ENCODE data around the gene AGPAT4. TPM values are rescaled to one million over a fixed set of nuclear protein-coding genes. Genes with fewer than 3 reads are reported as not detected.

The AGPAT4 gene
- total RNA-seq, 1 experiment from 2014 or later, result 15.5 TPM

DNA sequence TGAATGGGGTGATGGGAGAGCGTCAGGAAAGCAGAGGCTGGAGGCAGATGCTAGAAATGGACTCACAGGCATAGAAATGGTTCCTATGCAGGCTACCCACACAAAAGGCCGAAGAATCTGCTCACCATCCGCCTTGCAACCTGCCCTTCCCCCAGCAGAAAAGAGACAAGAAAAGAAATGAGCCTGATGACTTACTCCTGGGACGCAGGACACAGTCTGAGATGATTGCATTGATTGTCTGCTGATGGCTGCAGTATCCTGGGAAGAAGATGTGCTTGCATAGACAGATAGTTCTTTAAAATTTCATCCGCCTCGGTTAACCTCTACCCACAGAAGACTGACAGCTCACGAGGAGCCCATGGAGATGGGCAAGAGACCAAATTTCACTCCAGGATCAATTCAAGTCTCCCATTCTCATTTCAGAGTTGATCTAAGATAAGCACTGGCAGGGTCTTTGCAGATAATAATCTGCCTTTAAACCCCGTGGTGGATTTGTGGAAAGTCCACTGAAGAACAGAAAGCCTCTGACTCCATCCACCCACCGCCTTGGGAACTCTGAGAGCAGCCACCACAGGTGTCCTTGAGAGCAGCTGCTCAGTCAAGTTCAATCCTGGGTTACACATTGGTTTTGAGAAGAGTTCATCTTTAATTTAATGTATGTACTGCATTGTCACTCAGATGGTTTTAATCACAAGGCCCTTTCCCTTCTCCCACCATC lies 7.2 kb downstream of the AGPAT4 start:
- Histone ChIP-seq H3K9me2 (ENCODE audit: insufficient read depth) (no peaks in the 10 kb centered on the region), H3K4me1 (ENCODE audit: control insufficient read depth in 1 of 2, insufficient read depth in 2 of 2, low read length in 2 of 2) (peaks cover 0 to 27% of the 10 kb centered on the region in 2 experiments; a peak in 2 of 4 replicates), H4K20me1 (ENCODE audit: insufficient read depth) (no peaks in the 10 kb centered on the region; the same call in 1 of the 2 replicates), H3K9me3 (ENCODE audit: control insufficient read depth in 1 of 2, insufficient read depth in 1 of 2, low read depth in 1 of 2, low read length in 2 of 2) (no peaks in the 10 kb centered on the region), H3K36me3 (ENCODE audit: control insufficient read depth in 1 of 2, insufficient read depth in 2 of 2, low read length in 2 of 2) (no peaks in the 10 kb centered on the region), H3K4me3 (replicated peaks in 1 of 2; ENCODE audit: low read depth in 1 of 2, low read length in 2 of 2) (no peak overlapping the region), H3K9ac (ENCODE audit: low read length) (no peak overlapping the region), H3K27me3 (ENCODE audit: insufficient read depth, low read length) (no peaks in the 10 kb centered on the region), H2AFZ (ENCODE audit: low read depth, low read length, poor library complexity, severe bottlenecking) (no peak overlapping the region), H3K27ac (ENCODE audit: low read depth, low read length) (no peak overlapping the region), H3K79me2 (ENCODE audit: insufficient read depth, low read length) (no peaks in the 10 kb centered on the region), H3K4me2 (ENCODE audit: low read length) (peak overlapping the region; percentile 15; the same call in 1 of the 2 replicates)
- DNase-seq (ENCODE audit: low read depth, low spot score) (no peak), ATAC-seq (no peak)
- ChIA-PET RAD21 (ENCODE audit: low non-redundant PET in 1 of 2, low total read pairs in 2 of 2, uncharacterized antibody in 2 of 2, unreplicated experiment in 2 of 2) (no interaction called here), CTCF (no interaction called here), POLR2A (no interaction called here)
- intact Hi-C loops (cut with micrococcal nuclease), result no loop called here
- TF ChIP-seq EGR1 (IDR thresholded peaks at IDR 0.05; ENCODE audit: low read depth) (no peak), CBX3 (IDR thresholded peaks at IDR 0.05; ENCODE audit: low read depth) (no peak), SRF (IDR thresholded peaks at IDR 0.05; ENCODE audit: low read depth) (no peak), FOSL1 (IDR thresholded peaks at IDR 0.05; ENCODE audit: low read depth) (no peak), ZFX (IDR thresholded peaks at IDR 0.05) (no peak), POLR2AphosphoS5 (IDR thresholded peaks at IDR 0.05; ENCODE audit: low read depth, low read length) (no peak), SIN3A (IDR thresholded peaks at IDR 0.05; ENCODE audit: low read depth) (no peak), ELF1 (IDR thresholded peaks at IDR 0.05; ENCODE audit: borderline replicate concordance, low read depth) (no peak)
- TF ChIP-seq, protein P1, sequence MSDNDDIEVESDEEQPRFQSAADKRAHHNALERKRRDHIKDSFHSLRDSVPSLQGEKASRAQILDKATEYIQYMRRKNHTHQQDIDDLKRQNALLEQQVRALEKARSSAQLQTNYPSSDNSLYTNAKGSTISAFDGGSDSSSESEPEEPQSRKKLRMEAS (IDR thresholded peaks at IDR 0.05), result no peak
- BruUV-seq (replicated peaks), result no TSS peak

DNA sequence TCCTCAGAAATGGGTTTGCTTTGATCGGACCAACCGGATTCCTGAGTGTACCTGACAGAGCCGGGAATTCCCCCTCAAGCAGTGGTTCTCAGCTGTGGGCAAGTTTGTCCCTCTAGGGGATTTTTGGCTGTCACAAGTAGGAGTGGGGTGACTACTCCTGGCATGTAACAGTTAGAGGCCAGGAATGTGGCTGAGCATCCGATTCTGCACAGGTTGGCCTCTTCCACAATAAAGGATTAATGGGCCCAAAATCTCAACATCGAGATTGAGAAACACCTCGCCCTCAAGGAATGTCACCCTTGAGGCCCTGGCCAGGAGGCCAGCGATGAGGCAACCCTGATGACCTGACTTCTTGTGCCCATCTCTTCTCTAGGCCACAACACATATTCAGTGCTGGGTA lies 7.9 kb downstream of the AGPAT4 start:
- ChIA-PET RAD21 (ENCODE audit: low non-redundant PET in 1 of 2, low total read pairs in 2 of 2, uncharacterized antibody in 2 of 2, unreplicated experiment in 2 of 2) (no interaction called here), CTCF (no interaction called here), POLR2A (no interaction called here)
- DNase-seq (ENCODE audit: low read depth, low spot score) (no peak), ATAC-seq (peak; percentile 30; the same call in 1 of the 2 replicates)
- Histone ChIP-seq H3K79me2 (ENCODE audit: insufficient read depth, low read length) (no peaks in the 10 kb centered on the region), H4K20me1 (ENCODE audit: insufficient read depth) (no peaks in the 10 kb centered on the region; the same call in 1 of the 2 replicates), H2AFZ (ENCODE audit: low read depth, low read length, poor library complexity, severe bottlenecking) (no peak overlapping the region), H3K9me2 (ENCODE audit: insufficient read depth) (no peaks in the 10 kb centered on the region), H3K36me3 (ENCODE audit: control insufficient read depth in 1 of 2, insufficient read depth in 2 of 2, low read length in 2 of 2) (no peaks in the 10 kb centered on the region), H3K4me3 (replicated peaks in 1 of 2; ENCODE audit: low read depth in 1 of 2, low read length in 2 of 2) (no peak overlapping the region), H3K4me1 (ENCODE audit: control insufficient read depth in 1 of 2, insufficient read depth in 2 of 2, low read length in 2 of 2) (peaks cover 0 to 26% of the 10 kb centered on the region in 2 experiments; a peak in 2 of 4 replicates), H3K27me3 (ENCODE audit: insufficient read depth, low read length) (no peaks in the 10 kb centered on the region), H3K27ac (ENCODE audit: low read depth, low read length) (no peak overlapping the region), H3K9ac (ENCODE audit: low read length) (no peak overlapping the region), H3K4me2 (ENCODE audit: low read length) (peak overlapping the region; percentile 15; the same call in 1 of the 2 replicates), H3K9me3 (ENCODE audit: control insufficient read depth in 1 of 2, insufficient read depth in 1 of 2, low read depth in 1 of 2, low read length in 2 of 2) (no peaks in the 10 kb centered on the region)
- no TSS peak for BruUV-seq (replicated peaks)
- TF ChIP-seq EZH2phosphoT487 (IDR thresholded peaks at IDR 0.05; ENCODE audit: borderline replicate concordance) (no peak), JUND (IDR thresholded peaks at IDR 0.05) (no peak), ZNF274 (IDR thresholded peaks at IDR 0.05; ENCODE audit: low read depth, low read length) (no peak), EZH2 (IDR thresholded peaks at IDR 0.05) (no peak), CEBPB (IDR thresholded peaks at IDR 0.05; ENCODE audit: low read depth) (no peak), ZFX (IDR thresholded peaks at IDR 0.05) (no peak), ELF1 (IDR thresholded peaks at IDR 0.05; ENCODE audit: borderline replicate concordance, low read depth) (no peak), POLR2AphosphoS5 (IDR thresholded peaks at IDR 0.05; ENCODE audit: low read depth, low read length) (no peak)
- TF ChIP-seq, protein P2, sequence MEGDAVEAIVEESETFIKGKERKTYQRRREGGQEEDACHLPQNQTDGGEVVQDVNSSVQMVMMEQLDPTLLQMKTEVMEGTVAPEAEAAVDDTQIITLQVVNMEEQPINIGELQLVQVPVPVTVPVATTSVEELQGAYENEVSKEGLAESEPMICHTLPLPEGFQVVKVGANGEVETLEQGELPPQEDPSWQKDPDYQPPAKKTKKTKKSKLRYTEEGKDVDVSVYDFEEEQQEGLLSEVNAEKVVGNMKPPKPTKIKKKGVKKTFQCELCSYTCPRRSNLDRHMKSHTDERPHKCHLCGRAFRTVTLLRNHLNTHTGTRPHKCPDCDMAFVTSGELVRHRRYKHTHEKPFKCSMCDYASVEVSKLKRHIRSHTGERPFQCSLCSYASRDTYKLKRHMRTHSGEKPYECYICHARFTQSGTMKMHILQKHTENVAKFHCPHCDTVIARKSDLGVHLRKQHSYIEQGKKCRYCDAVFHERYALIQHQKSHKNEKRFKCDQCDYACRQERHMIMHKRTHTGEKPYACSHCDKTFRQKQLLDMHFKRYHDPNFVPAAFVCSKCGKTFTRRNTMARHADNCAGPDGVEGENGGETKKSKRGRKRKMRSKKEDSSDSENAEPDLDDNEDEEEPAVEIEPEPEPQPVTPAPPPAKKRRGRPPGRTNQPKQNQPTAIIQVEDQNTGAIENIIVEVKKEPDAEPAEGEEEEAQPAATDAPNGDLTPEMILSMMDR (IDR thresholded peaks at IDR 0.05 in 2 of 3, conservative IDR thresholded peaks at IDR 0.05 in 1 of 3; ENCODE audit: borderline replicate concordance in 1 of 3, insufficient read depth in 1 of 3, low read depth in 2 of 3, low read length in 2 of 3), result no peak
- intact Hi-C loops (cut with micrococcal nuclease), result no loop called here

Measured in HCT116 (cell line).